HAP-1 (cell line): ENCODE data around the gene CNDP1.

ENCODE experiments used
- DNase-seq, 2 experiments: peaks; one replicate each; pipeline ENCODE4 v3.0.0-alpha.2; 2016 to 2020; ENCODE audit warnings: low spot score in 2 of 2
- H3K27me3 ChIP-seq: fragments of 250-450 bp; sonication (Bioruptor Pico); 2 replicates; pipeline ENCODE4 v1.5.1; 2020; ENCODE audit warnings: low read depth, mild to moderate bottlenecking, moderate library complexity
- H3K36me3 ChIP-seq: fragments of 250-450 bp; sonication (Bioruptor Pico); replicated peaks from 2 replicates; pipeline ENCODE4 v1.5.1; 2020; ENCODE audit warnings: mild to moderate bottlenecking
- H3K4me1 ChIP-seq: fragments of 250-450 bp; sonication (Bioruptor Pico); 2 replicates; pipeline ENCODE4 v1.5.1; 2020; ENCODE audit warnings: mild to moderate bottlenecking
- H3K4me3 ChIP-seq: fragments of 250-450 bp; sonication (Bioruptor Pico); 2 replicates; pipeline ENCODE4 v1.5.1; 2020; ENCODE audit warnings: mild to moderate bottlenecking, moderate library complexity
- H3K9me3 ChIP-seq: fragments of 250-450 bp; sonication (Bioruptor Pico); 2 replicates; pipeline ENCODE4 v1.5.1; 2020; ENCODE audit warnings: mild to moderate bottlenecking, moderate library complexity
- in situ Hi-C: fragments of 300-500 bp; cut with MboI; formaldehyde crosslinking; loops from 3 replicates; pipeline ENCODE4 v1.14.3; 2020; ENCODE audit warnings: low sequenced_read_pairs, inconsistent platforms, mixed read lengths

CNDP1 gene

DNA sequence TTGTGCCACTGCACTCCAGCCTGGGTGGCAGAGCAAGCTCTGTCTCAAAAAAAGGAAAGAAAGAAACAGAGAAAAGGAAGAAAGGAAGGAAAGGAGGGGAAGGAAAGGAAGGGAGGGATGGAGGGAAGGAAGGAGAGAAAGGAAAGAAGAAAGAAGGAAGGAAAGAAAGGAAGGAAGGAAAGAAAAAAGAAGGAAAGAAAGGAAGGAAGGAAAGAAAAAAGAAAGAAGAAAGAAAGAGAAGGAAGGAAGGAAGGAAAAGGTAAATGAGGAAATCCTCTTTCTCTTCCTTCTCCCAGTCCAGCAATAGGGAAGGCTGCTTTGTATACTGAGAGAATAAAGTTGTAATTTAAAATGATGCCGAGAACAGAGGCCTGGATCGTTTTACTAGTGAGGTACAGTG lies 40.6 kb downstream of the CNDP1 start:
- Histone ChIP-seq H3K9me3 (no peaks in the 10 kb centered on the region), H3K4me3 (no peak overlapping the region), H3K4me1 (no peaks in the 10 kb centered on the region), H3K27me3 (no peaks in the 10 kb centered on the region), H3K36me3 (no peaks in the 10 kb centered on the region)
- in situ Hi-C loops: no loop called here
- no peak for DNase-seq

DNA sequence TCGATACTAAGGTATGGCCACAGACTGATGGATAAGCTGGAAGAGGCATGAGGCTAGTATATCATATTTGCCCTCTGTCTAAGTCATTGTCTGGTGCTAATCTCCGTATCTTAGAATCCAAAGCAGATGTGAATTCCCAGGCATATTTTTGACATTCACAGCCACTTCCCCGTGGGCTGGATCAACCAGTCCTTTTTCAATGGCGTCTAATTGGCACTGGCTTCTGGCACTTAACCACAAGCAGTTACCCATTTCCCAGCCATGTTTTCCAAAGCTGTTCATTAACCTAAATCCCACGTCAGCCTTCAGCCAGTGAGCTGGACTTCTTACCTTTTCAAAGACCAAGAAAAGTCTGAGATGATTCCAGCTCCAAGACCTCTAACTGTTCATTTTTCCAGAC lies 42.7 kb downstream of the CNDP1 start:
- no peaks in the 10 kb centered on the region for H3K36me3 ChIP-seq
- H3K27me3 ChIP-seq: no peaks in the 10 kb centered on the region
- H3K9me3 ChIP-seq: no peaks in the 10 kb centered on the region
- H3K4me3 ChIP-seq: no peak overlapping the region
- peak in 1 of 2 experiments; percentile 26 for DNase-seq
- in situ Hi-C loops: no loop called here
- no peaks in the 10 kb centered on the region for H3K4me1 ChIP-seq

DNA sequence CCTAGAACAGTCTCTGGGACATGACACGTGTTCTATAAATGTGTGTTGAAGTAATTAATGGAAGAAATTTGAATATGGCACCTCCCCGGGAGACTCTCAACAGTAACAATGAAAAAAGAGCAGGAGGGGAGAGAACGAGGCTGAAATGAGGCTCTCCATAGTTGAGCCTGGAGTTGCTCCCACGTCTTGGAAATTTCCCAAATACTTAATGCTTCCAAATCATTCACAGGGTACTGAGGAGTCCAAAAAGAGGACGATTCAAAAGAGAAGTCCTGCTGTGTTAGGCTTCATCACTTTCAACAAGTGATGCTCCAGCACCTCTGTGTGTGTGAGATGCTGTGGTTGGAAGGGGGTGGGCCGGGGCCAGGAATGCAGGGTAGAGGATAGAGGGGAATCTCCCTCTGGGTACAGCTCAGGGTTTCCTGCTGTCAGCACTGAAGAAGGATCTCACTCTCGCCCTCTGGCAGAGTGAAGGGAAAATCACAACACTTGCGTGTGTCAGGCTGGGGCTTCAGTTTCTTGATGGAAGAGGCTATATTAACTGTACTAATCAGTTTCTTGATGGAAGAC lies 45.3 kb downstream of the CNDP1 start:
- in situ Hi-C loops: no loop called here
- no peaks in the 10 kb centered on the region for H3K4me1 ChIP-seq
- H3K9me3 ChIP-seq: no peaks in the 10 kb centered on the region
- H3K27me3 ChIP-seq: no peaks in the 10 kb centered on the region
- DNase-seq: no peak
- H3K4me3 ChIP-seq: no peak overlapping the region
- H3K36me3 ChIP-seq: no peaks in the 10 kb centered on the region

DNA sequence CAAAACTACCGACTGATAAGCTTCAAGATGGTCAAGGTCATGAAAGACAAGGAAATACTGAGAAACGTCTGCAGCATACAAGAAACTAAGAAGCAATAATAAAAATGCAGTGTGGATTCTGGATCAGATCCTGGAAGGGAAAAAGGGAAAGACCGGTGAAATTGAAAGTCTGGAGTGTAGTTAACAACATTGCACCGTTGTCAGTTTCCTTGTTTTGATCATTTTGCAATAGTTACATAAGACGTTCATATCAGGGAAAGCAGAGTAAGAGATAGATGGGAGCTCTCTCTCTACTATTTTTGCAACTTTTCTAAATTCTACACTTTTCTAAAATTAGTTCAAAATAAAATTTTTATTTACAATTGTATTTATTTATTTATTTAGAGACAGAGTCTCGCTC lies 48.3 kb downstream of the CNDP1 start:
- no peak for DNase-seq
- Histone ChIP-seq H3K27me3 (peaks cover 5% of the 10 kb centered on the region; the same call in 1 of the 2 replicates), H3K36me3 (no peaks in the 10 kb centered on the region), H3K4me1 (no peaks in the 10 kb centered on the region), H3K9me3 (no peaks in the 10 kb centered on the region), H3K4me3 (no peak overlapping the region)
- in situ Hi-C loops: no loop called here

DNA sequence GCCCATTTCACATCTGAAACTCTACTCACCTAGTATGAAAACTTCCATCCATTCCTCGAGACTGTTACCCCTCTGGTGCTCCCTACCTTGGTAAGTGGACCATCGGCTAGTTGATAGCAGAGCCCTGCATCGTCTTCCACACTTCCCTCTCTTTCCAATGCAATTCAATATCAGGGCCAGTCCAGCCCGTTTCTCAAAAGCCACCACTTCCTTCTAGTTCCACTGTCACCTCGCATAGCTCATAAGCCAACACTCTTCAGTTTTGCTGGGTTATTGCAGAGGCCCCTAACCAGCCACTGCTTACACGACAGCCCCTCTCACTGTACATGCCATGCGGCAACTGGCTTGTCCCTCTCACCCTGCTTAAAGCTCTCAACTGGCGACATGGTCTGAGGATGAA lies 53.1 kb downstream of the CNDP1 start:
- DNase-seq: no peak
- Histone ChIP-seq H3K4me1 (no peaks in the 10 kb centered on the region), H3K4me3 (no peak overlapping the region), H3K27me3 (peaks cover 5% of the 10 kb centered on the region; the same call in 1 of the 2 replicates), H3K9me3 (no peaks in the 10 kb centered on the region), H3K36me3 (no peaks in the 10 kb centered on the region)
- in situ Hi-C loops: no loop called here

DNA sequence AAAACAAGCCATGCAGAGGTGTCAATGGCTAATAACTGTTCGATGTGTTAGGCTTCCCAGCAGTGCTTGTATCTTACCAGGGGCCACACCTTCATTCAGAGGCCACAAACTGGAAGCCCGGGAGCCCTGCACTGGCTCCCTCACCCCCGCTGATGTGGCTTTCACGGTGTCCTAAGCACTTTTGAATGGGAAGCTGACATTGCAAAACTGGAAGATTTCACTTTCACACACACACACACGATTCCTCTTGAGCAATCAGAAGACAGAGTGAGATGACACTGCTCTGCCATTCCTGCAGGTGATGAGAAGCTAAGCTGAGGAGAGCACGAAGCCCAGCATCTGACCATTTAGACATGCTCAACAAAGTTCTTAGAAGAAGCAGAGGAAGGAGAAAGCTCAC lies 54.7 kb downstream of the CNDP1 start:
- Histone ChIP-seq H3K4me3 (no peak overlapping the region), H3K9me3 (no peaks in the 10 kb centered on the region), H3K27me3 (peaks cover 5% of the 10 kb centered on the region; the same call in 1 of the 2 replicates), H3K4me1 (no peaks in the 10 kb centered on the region), H3K36me3 (no peaks in the 10 kb centered on the region; the same call in 1 of the 2 replicates)
- in situ Hi-C loops: no loop called here
- no peak for DNase-seq

DNA sequence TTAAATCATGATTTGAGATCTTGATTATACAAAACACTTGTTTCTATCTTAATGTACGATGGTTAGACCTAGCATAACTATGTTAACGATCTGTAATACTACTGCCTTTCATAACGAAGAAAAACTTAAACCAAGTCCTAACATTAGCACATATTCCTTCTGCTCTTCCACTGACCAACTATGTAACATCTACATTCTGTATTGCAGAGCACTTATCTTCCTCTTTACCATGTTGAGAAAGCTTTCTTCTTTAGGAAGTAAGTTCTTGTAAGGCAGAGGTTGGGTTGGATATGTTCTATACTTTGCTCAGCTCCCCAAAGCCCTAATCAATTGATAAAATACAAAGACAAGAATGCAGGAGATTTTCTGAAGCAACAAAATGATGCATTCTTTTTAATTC lies 55.5 kb downstream of the CNDP1 start:
- in situ Hi-C loops: no loop called here
- DNase-seq: no peak
- H3K4me1 ChIP-seq: no peaks in the 10 kb centered on the region
- H3K4me3 ChIP-seq: no peak overlapping the region
- H3K36me3 ChIP-seq: no peaks in the 10 kb centered on the region; the same call in 1 of the 2 replicates
- H3K27me3 ChIP-seq: peaks cover 5% of the 10 kb centered on the region; the same call in 1 of the 2 replicates
- H3K9me3 ChIP-seq: no peaks in the 10 kb centered on the region

DNA sequence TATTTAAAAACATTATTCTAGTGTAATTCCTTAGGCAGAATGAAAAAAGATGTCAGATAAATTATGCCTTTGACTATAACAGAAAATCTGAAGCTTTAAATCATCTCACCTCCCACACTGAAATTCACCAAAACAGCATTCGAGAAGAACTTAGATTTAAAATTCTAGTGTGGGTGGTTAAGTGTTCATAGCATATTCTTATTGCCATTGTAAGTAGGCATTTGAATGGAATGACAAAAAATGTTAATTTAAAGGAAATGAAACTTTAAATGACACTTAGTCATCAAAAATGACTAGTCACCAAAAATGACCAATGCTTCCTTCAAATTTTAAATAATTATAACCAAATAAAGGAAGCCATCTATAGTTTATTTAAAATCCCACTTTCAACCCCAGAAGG lies 56.4 kb downstream of the CNDP1 start:
- Histone ChIP-seq H3K27me3 (peaks cover 5% of the 10 kb centered on the region; the same call in 1 of the 2 replicates), H3K36me3 (no peaks in the 10 kb centered on the region; the same call in 1 of the 2 replicates), H3K9me3 (no peaks in the 10 kb centered on the region), H3K4me1 (peaks cover 3% of the 10 kb centered on the region), H3K4me3 (no peak overlapping the region)
- no peak for DNase-seq
- in situ Hi-C loops: no loop called here

DNA sequence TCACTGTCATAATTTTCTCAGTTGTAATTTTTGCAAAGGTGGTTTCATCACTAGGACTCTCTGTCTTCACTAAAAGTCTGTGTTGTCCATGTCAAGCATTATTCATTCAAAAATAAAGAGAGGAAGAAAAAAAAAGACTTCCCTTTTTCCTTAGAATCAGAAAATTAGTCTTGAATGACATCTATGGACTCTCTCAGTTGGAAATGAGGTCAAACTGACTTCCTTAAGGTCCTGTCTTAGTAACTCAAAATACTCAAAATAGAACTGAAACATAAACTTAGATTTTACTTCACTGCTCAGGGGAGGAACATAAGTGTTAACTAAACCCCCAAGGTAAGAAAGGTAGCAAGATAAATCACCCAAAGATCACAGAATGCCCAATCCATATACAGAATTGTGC lies 61.1 kb downstream of the CNDP1 start:
- in situ Hi-C loops: no loop called here
- H3K27me3 ChIP-seq: no peaks in the 10 kb centered on the region
- H3K4me1 ChIP-seq: peaks cover 16% of the 10 kb centered on the region
- no peak overlapping the region for H3K4me3 ChIP-seq
- no peak for DNase-seq
- H3K9me3 ChIP-seq: no peaks in the 10 kb centered on the region; the same call in 1 of the 2 replicates
- no peaks in the 10 kb centered on the region; the same call in none of the 2 replicates for H3K36me3 ChIP-seq

DNA sequence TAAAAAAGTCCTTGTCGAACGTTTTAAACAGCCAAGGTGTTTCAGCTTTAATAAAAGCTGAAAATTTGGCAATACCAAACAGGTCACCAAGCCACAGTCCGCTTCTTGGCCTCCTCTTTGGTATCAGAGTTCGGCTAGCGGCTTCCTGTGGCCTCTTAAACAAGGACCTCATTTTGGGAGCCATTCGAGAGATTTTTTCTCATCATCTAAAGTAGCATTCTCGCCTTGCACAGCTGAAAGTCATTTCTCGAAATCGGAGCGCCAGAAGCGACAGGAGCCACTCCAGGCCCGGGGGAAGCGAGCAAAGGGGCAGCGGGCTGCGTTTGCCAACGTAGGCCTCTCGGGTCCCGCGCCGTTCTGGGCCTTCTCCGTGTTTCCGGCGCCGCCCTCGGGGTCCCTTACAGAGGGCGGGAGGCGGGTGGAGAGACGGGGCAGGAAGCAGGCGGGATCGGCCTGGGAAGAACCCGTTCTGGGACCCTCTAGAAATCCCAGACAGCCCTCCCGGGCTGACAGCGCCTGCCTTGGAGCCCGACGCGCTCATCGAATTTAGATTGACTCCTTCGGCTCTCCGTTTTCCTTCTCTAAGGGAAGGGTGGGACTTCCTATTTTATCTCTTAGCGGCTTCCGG lies 62.8 kb downstream of the CNDP1 start:
- Histone ChIP-seq H3K4me1 (peaks cover 16% of the 10 kb centered on the region), H3K4me3 (peak overlapping the region; percentile 85), H3K9me3 (no peaks in the 10 kb centered on the region; the same call in 1 of the 2 replicates), H3K36me3 (no peaks in the 10 kb centered on the region; the same call in none of the 2 replicates), H3K27me3 (no peaks in the 10 kb centered on the region)
- in situ Hi-C loops: no loop called here
- DNase-seq: peak in 1 of 2 experiments; percentile 68

DNA sequence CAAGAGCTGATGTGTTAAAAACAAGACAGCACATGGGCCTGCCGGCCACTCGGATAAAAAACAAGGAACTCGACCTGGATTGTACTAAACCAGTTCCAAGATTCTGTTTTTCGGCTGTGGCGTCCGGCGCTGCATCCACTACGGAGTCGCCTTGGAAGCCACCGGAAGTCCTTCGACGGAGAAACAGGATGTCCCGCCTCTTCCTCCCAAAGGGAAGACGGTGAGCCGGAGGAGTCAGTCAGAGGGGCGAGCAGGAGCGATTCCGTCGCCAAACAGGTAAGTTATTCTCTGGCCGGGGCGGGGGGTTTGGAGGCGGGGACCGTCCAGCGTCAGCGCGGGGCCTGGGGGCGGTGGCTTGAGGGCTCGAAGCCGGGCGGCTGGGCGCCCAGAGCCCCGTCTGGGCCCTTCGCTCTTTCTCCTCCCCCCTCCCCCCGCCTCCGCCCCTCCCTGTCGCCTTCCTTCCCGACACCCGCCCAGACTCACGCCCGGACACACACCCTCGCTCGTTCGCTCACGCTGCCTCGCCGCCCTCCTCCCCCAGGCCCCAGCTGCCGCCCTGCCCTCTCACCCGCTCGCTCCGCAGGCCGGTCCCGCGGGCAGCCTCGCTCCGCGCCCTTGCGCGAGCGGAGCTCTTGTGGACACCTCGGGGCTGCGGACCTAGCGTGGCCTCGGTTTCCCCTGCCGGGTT lies 63.5 kb downstream of the CNDP1 start, which contains the start of gene ZNF407:
Gene ZNF407, plus strand, starts transcription at position 209 of the 688 bp plus-strand sequence. CDS start 33,150 bp downstream, outside the sequence.
- Histone ChIP-seq H3K4me3 (peak within 1 kb of the TSS; percentile 85), H3K27me3 (no peaks in the 10 kb centered on the region), H3K36me3 (no peaks in the 10 kb centered on the region; the same call in none of the 2 replicates), H3K4me1 (peaks cover 16% of the 10 kb centered on the region), H3K9me3 (no peaks in the 10 kb centered on the region; the same call in 1 of the 2 replicates)
- in situ Hi-C loops: no loop called here
- peak; percentile 83 to 90 for DNase-seq

DNA sequence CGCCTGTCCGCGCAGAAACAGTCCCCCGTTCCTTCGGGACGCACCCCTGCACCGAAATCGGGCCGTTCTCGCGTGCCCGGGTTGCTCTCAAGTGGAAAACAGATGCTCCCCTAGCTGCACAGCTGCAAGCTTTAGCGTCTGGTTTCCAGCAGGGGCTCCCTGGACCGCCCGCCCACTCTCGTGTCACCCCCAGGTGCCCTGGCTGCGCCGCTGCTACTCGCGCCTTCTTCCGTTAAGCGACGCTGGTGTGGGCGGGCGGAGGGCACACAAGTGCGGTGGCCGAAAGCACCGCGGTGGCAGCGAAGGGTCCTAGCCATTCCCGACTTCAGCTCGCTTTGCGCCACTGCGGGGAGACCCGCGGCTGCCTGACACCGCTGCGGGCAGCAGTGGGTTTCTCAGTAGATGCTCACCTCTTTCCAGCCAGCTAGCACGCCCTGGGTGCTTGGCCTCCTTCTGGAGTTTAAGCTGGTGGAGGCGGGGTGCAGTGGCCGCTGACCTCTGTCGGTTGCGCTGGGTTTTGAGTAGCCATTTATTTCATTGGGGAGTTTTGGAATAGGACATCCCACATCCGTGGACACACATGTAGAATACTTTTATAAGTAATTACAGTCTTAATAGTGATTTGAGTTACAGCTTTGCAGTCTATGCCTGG lies 64.2 kb downstream of the CNDP1 start:
- DNase-seq: peak; percentile 23 to 65
- H3K27me3 ChIP-seq: no peaks in the 10 kb centered on the region
- peaks cover 16% of the 10 kb centered on the region for H3K4me1 ChIP-seq
- peak overlapping the region; percentile 85 for H3K4me3 ChIP-seq
- no peaks in the 10 kb centered on the region; the same call in 1 of the 2 replicates for H3K9me3 ChIP-seq
- in situ Hi-C loops: no loop called here
- H3K36me3 ChIP-seq: no peaks in the 10 kb centered on the region; the same call in none of the 2 replicates

DNA sequence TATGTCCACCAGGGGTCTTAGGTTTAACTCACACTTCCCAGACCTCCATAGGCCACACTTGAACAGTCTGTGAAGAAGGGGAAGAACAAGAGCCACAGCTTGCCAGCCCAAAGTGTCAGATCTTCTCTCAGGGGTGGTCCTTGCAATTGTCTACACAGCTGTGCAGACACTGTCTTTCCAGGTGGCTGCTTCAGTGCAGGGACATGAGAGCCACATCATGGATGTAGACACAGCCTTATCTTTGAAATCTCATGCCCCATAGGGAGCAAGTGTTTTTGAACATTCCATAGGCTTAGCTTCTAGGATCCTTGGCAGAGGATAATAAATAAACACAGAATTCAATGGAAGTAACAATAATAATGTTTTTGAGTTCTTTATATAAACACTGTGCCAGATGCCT lies 70.1 kb downstream of the CNDP1 start:
- Histone ChIP-seq H3K4me3 (no peak overlapping the region), H3K9me3 (no peaks in the 10 kb centered on the region), H3K4me1 (no peaks in the 10 kb centered on the region; the same call in 1 of the 2 replicates), H3K36me3 (no peaks in the 10 kb centered on the region), H3K27me3 (no peaks in the 10 kb centered on the region)
- no peak for DNase-seq
- in situ Hi-C loops: no loop called here
